ENCODE measurements around the gene DPEP1.
"Not testable (repeated sequence)": the region's sequence is repeated elsewhere in the genome, so short reads cannot be mapped to it uniquely, and the experiment has no call there.

The DPEP1 gene
- total RNA-seq = 0 reads per million in 9 experiments

GRCh38 chr16:89613231-89613953 is at the start of gene DPEP1:
DPEP1 (plus strand) TSS chr16:89613642; CDS start chr16:89630411, 16,769 bp downstream.
- no peak within 1 kb of the TSS for H3K4me3 Mint-ChIP-seq
- no peak for ATAC-seq (replicated peaks)

GRCh38 chr16:89564476-89565255 is 48.8 kb upstream of the DPEP1 start:
- Mint-ChIP-seq H3K27me3 (no peaks in the 10 kb centered on the region), H3K36me3 (ENCODE audit: insufficient read depth) (peaks cover 60% of the 10 kb centered on the region), H3K4me3 (peak overlapping the region; percentile 63 to 72), H3K4me1 (ENCODE audit: low read depth in 2 of 2) (peaks cover 47 to 48% of the 10 kb centered on the region in 2 donors), H3K9me3 (no peaks in the 10 kb centered on the region), H3K27ac (peak overlapping the region; percentile 50 to 67)
- DNase-seq = no peak
- ATAC-seq (replicated peaks) = no peak

More at GRCh38 chr16:89613231-89613953, at the start of gene DPEP1:
- no peak for DNase-seq
- peaks cover 0 to 7% of the 10 kb centered on the region in 2 donors for H3K27me3 Mint-ChIP-seq
- no peak within 1 kb of the TSS for H3K27ac Mint-ChIP-seq
- H3K4me1 Mint-ChIP-seq (ENCODE audit: low read depth in 2 of 2) = peaks cover 14 to 21% of the 10 kb centered on the region in 2 donors
- peaks cover 7 to 11% of the 10 kb centered on the region in 2 donors for H3K9me3 Mint-ChIP-seq
- H3K36me3 Mint-ChIP-seq (ENCODE audit: insufficient read depth) = peaks cover 9% of the 10 kb centered on the region

GRCh38 chr16:89565256-89565505 is 48.3 kb upstream of the DPEP1 start:
- DNase-seq (no peak), ATAC-seq (replicated peaks) (no peak)
- Mint-ChIP-seq H3K27me3 (peaks cover 0 to 3% of the 10 kb centered on the region in 2 donors), H3K9me3 (no peaks in the 10 kb centered on the region), H3K36me3 (ENCODE audit: insufficient read depth) (peaks cover 55% of the 10 kb centered on the region), H3K27ac (peak overlapping the region; percentile 50 to 67), H3K4me3 (peak overlapping the region; percentile 63 to 72), H3K4me1 (ENCODE audit: low read depth in 2 of 2) (peaks cover 44 to 45% of the 10 kb centered on the region in 2 donors)

- no peaks in the 10 kb centered on the region for H3K9me3 Mint-ChIP-seq
- H3K27ac Mint-ChIP-seq = peak overlapping the region; percentile 50 to 67
- ATAC-seq (replicated peaks) (peak; percentile 70), DNase-seq (peak in 2 of 3 experiments; percentile 42 to 47)
- peaks cover 44 to 45% of the 10 kb centered on the region in 2 donors for H3K4me1 Mint-ChIP-seq (ENCODE audit: low read depth in 2 of 2)
- peaks cover 50% of the 10 kb centered on the region for H3K36me3 Mint-ChIP-seq (ENCODE audit: insufficient read depth)
- peaks cover 0 to 6% of the 10 kb centered on the region in 2 donors for H3K27me3 Mint-ChIP-seq
- peak overlapping the region; percentile 63 to 72 for H3K4me3 Mint-ChIP-seq
Measured at GRCh38 chr16:89565506-89566372, 47.7 kb upstream of the DPEP1 start.

- H3K36me3 Mint-ChIP-seq (ENCODE audit: insufficient read depth) = peaks cover 31% of the 10 kb centered on the region
- H3K4me3 Mint-ChIP-seq = no peak overlapping the region
- no peaks in the 10 kb centered on the region for H3K9me3 Mint-ChIP-seq
- ATAC-seq (replicated peaks) (no peak), DNase-seq (no peak)
- H3K4me1 Mint-ChIP-seq (ENCODE audit: low read depth in 2 of 2) = peaks cover 27 to 35% of the 10 kb centered on the region in 2 donors
- H3K27ac Mint-ChIP-seq = no peak overlapping the region
- peaks cover 3 to 16% of the 10 kb centered on the region in 2 donors for H3K27me3 Mint-ChIP-seq
Measured at GRCh38 chr16:89567656-89568594, 45.5 kb upstream of the DPEP1 start.

- peaks cover 16 to 25% of the 10 kb centered on the region in 2 donors for H3K4me1 Mint-ChIP-seq (ENCODE audit: low read depth in 2 of 2)
- no peak for ATAC-seq (replicated peaks)
- H3K36me3 Mint-ChIP-seq (ENCODE audit: insufficient read depth) = peaks cover 13% of the 10 kb centered on the region
- H3K27ac Mint-ChIP-seq = no peak overlapping the region
- peaks cover 16 to 30% of the 10 kb centered on the region in 2 donors for H3K27me3 Mint-ChIP-seq
- DNase-seq = no peak
- no peak overlapping the region for H3K4me3 Mint-ChIP-seq
- H3K9me3 Mint-ChIP-seq = no peaks in the 10 kb centered on the region
Measured at GRCh38 chr16:89569506-89570341, 43.7 kb upstream of the DPEP1 start.

- H3K36me3 Mint-ChIP-seq (ENCODE audit: insufficient read depth) = peaks cover 6% of the 10 kb centered on the region
- no peak overlapping the region for H3K27ac Mint-ChIP-seq
- peaks cover 10 to 17% of the 10 kb centered on the region in 2 donors for H3K4me1 Mint-ChIP-seq (ENCODE audit: low read depth in 2 of 2)
- ATAC-seq (replicated peaks) = no peak
- no peak for DNase-seq
- H3K9me3 Mint-ChIP-seq = no peaks in the 10 kb centered on the region
- no peak overlapping the region for H3K4me3 Mint-ChIP-seq
- H3K27me3 Mint-ChIP-seq = peaks cover 16 to 30% of the 10 kb centered on the region in 2 donors
Measured at GRCh38 chr16:89570342-89570923, 43.0 kb upstream of the DPEP1 start.

- DNase-seq; H3K27ac Mint-ChIP-seq; ATAC-seq (replicated peaks): not testable (repeated sequence)
Measured at GRCh38 chr16:89570983-89571598, 42.4 kb upstream of the DPEP1 start.

GRCh38 chr16:89571636-89572035 is 41.8 kb upstream of the DPEP1 start:
- no peak overlapping the region for H3K27ac Mint-ChIP-seq
- H3K9me3 Mint-ChIP-seq = no peaks in the 10 kb centered on the region
- peaks cover 16 to 30% of the 10 kb centered on the region in 2 donors for H3K27me3 Mint-ChIP-seq
- H3K36me3 Mint-ChIP-seq (ENCODE audit: insufficient read depth) = peaks cover 3% of the 10 kb centered on the region
- no peak for ATAC-seq (replicated peaks)
- H3K4me1 Mint-ChIP-seq (ENCODE audit: low read depth in 2 of 2) = peaks cover 0 to 6% of the 10 kb centered on the region in 2 donors
- no peak overlapping the region for H3K4me3 Mint-ChIP-seq
- DNase-seq = no peak

More at GRCh38 chr16:89570983-89571598, 42.4 kb upstream of the DPEP1 start:
- Mint-ChIP-seq H3K27me3 (peaks cover 16 to 30% of the 10 kb centered on the region in 2 donors), H3K4me1 (ENCODE audit: low read depth in 2 of 2) (peaks cover 3 to 11% of the 10 kb centered on the region in 2 donors)
- H3K4me3 Mint-ChIP-seq; H3K9me3 Mint-ChIP-seq; H3K36me3 Mint-ChIP-seq (ENCODE audit: insufficient read depth): not testable (repeated sequence)

GRCh38 chr16:89572073-89572484 is 41.4 kb upstream of the DPEP1 start:
- ATAC-seq (replicated peaks) (no peak), DNase-seq (no peak)
- Mint-ChIP-seq H3K36me3 (ENCODE audit: insufficient read depth) (peaks cover 3% of the 10 kb centered on the region), H3K27ac (no peak overlapping the region), H3K27me3 (peaks cover 16 to 30% of the 10 kb centered on the region in 2 donors), H3K4me1 (ENCODE audit: low read depth in 2 of 2) (peaks cover 0 to 6% of the 10 kb centered on the region in 2 donors), H3K4me3 (no peak overlapping the region), H3K9me3 (no peaks in the 10 kb centered on the region)
